A549 (cell line): ENCODE measurements around the gene WNT11. TPM values are rescaled to one million over a fixed set of nuclear protein-coding genes. Genes with fewer than 3 reads are reported as not detected.

Source experiments
- ATAC-seq, 2 experiments: fragments of 200-7000 bp in 1 of 2; fragments of >200 bp in 1 of 2; cut with Nextera tagmentation in 1 of 2; cut with Tn5 transposase in 1 of 2; 3 replicates each; pipeline versions ENCODE4 v1.8.0 to v1.9.1; 2018 to 2020; ENCODE audit warnings: mild to moderate bottlenecking in 1 of 2, moderate library complexity in 1 of 2
- CTCF ChIA-PET: fragments of 300-600 bp; sonication (Branson Sonifier 250); formaldehyde crosslinking; extraction: SDS; loops from one replicate; lab custom pipeline; 2021; ENCODE audit warnings: antibody characterized with exemption, inconsistent platforms; lab: Yijun Ruan, JAX
- POLR2A ChIA-PET: fragments of 350-600 bp; formaldehyde crosslinking; extraction: SDS; loops from one replicate; lab custom pipeline; 2021; ENCODE audit warnings: antibody characterized with exemption, inconsistent platforms; lab: Yijun Ruan, JAX
- DNase-seq, 2 experiments: peaks; one replicate each; pipeline versions ENCODE4 v3.0.0 to v3.0.0-alpha.2; 2011 to 2016; ENCODE audit warnings: low read depth in 1 of 2, low spot score in 1 of 2
- FAIRE-seq: peaks from 2 replicates; lab custom pipeline; 2011; peaks lifted over from hg19 to GRCh38; lab: Jason Lieb, UNC
- H3K27ac ChIP-seq, 2 experiments: fragments of >200 bp; sonication (Bioruptor Twin); formaldehyde crosslinking; 3 replicates each; pipeline ENCODE4 v1.5.1; 2016 to 2017
- H3K4me1 ChIP-seq: fragments of >200 bp; sonication (Bioruptor Twin); formaldehyde crosslinking; 3 replicates; pipeline ENCODE4 v1.6.1; 2016
- H3K4me2 ChIP-seq: fragments of >200 bp; sonication (Bioruptor Twin); formaldehyde crosslinking; 3 replicates; pipeline ENCODE4 v1.6.1; 2016
- H3K4me3 ChIP-seq: fragments of >200 bp; sonication (Bioruptor Twin); formaldehyde crosslinking; 3 replicates; pipeline ENCODE4 v1.5.1; 2016
- H3K9me3 ChIP-seq: fragments of >200 bp; sonication (Bioruptor Twin); formaldehyde crosslinking; 3 replicates; pipeline ENCODE4 v1.6.1; 2016
- CHD2 ChIP-seq: fragments of 150-350 bp; IDR thresholded peaks from 2 replicates; pipeline ENCODE4 v1.6.1; 2014; ENCODE audit warnings: low read length; ENCODE audit not compliant: partially characterized antibody
- CHD4 ChIP-seq: fragments of 200-600 bp; sonication (generic); IDR thresholded peaks from 2 replicates; pipeline ENCODE4 v1.6.1; 2016; ENCODE audit warnings: antibody characterized with exemption, mild to moderate bottlenecking, borderline replicate concordance
- EHF ChIP-seq: fragments of 250-450 bp; sonication (Bioruptor Pico); IDR thresholded peaks from 2 replicates; pipeline ENCODE4 v1.5.0; 2020; ENCODE audit warnings: mild to moderate bottlenecking
- ELK1 ChIP-seq: fragments of 150-350 bp; IDR thresholded peaks from 2 replicates; pipeline ENCODE4 v1.6.1; 2014; ENCODE audit warnings: low read depth, mild to moderate bottlenecking, low read length
- GATA3 ChIP-seq: IDR thresholded peaks from 2 replicates; pipeline ENCODE4 v1.6.1; 2012; ENCODE audit warnings: borderline replicate concordance
- HES2 ChIP-seq: fragments of >200 bp; sonication (Bioruptor Twin); formaldehyde crosslinking; IDR thresholded peaks from 2 replicates; pipeline ENCODE4 v1.6.1; 2016
- HOXB13 ChIP-seq: fragments of 250-450 bp; sonication (Bioruptor Pico); IDR thresholded peaks from 2 replicates; pipeline ENCODE4 v1.5.0; 2020; ENCODE audit warnings: low read depth, mild to moderate bottlenecking, moderate library complexity
- JUN ChIP-seq, 2 experiments: fragments of >200 bp; sonication (Bioruptor Twin); formaldehyde crosslinking; IDR thresholded peaks; 2 replicates in 1 of 2; 3 replicates in 1 of 2; pipeline ENCODE4 v1.6.1; 2016 to 2017
- JUNB ChIP-seq: fragments of >200 bp; sonication (Bioruptor Twin); formaldehyde crosslinking; IDR thresholded peaks from 2 replicates; pipeline ENCODE4 v1.6.1; 2016
- RAD21 ChIP-seq, 2 experiments: fragments of >200 bp in 1 of 2; sonication (Bioruptor Twin) in 1 of 2; formaldehyde crosslinking in 1 of 2; IDR thresholded peaks in 1 of 2; conservative IDR thresholded peaks in 1 of 2; 2 replicates in 1 of 2; 3 replicates in 1 of 2; pipeline ENCODE4 v1.6.1; 2012 to 2018; ENCODE audit warnings: inconsistent platforms in 1 of 2
- REST ChIP-seq: fragments of 200-600 bp; sonication (generic); IDR thresholded peaks from 2 replicates; pipeline ENCODE4 v1.6.1; 2016; ENCODE audit warnings: antibody characterized with exemption, mild to moderate bottlenecking, moderate library complexity
- RFX5 ChIP-seq: fragments of 450-650 bp; IDR thresholded peaks from 2 replicates; pipeline ENCODE4 v1.7.1; 2014; ENCODE audit warnings: antibody characterized with exemption, mild to moderate bottlenecking, moderate library complexity
- TFCP2L1 ChIP-seq: fragments of 250-450 bp; sonication (Bioruptor Pico); IDR thresholded peaks from 2 replicates; pipeline ENCODE4 v1.5.0; 2021; ENCODE audit warnings: mild to moderate bottlenecking
- TP53 ChIP-seq: fragments of 250-450 bp; sonication (Bioruptor Pico); IDR thresholded peaks from 2 replicates; pipeline ENCODE4 v1.5.0; 2021; ENCODE audit warnings: mild to moderate bottlenecking, moderate library complexity
- ZNF302 ChIP-seq: fragments of 250-450 bp; sonication (Bioruptor Pico); IDR thresholded peaks from 2 replicates; pipeline ENCODE4 v1.9.0; 2021; ENCODE audit warnings: inconsistent platforms, mild to moderate bottlenecking, moderate library complexity
- ZSCAN20 ChIP-seq: fragments of 250-450 bp; sonication (Bioruptor Pico); IDR thresholded peaks from 2 replicates; pipeline ENCODE4 v1.8.0; 2022; ENCODE audit warnings: mild to moderate bottlenecking, moderate library complexity
- WGBS: methylation state at CpG from one replicate; pipeline ENCODE4 v1.1.6; 2017; ENCODE audit errors: missing lambda C conversion rate; 5-methylcytosine and 5-hydroxymethylcytosine counted together
- polyA plus RNA-seq, 4 experiments: library from polyadenylated mRNA; depleted of rRNA in 3 of 4; stranded (reverse); fragments of >200 nt; fragmentation: RNase III in 1 of 4; extraction: RNeasy Plus Mini Kit Qiagen cat#74134 plus additional on column Dnase treatment in 1 of 4; gene quantifications; 2 replicates in 3 of 4; 3 replicates in 1 of 4; pipeline ENCODE4 v1.2.3, GENCODE V29; 2011 to 2017

WNT11 gene
- polyA plus RNA-seq, 2 of the 4 experiments (the other 2 are of a cell fraction) = 0.36 to 0.57 TPM

GRCh38 chr11:76164861-76165751 lies 41.2 kb downstream of the WNT11 start:
- H3K4me1 ChIP-seq = no peaks in the 10 kb centered on the region
- ATAC-seq (peak in 1 of 2 experiments; percentile 13; a peak in 1 of 6 replicates), FAIRE-seq (no peak)
- CTCF ChIA-PET = interaction anchor here (0.6 to 1.5 kb wide), 2 partner anchors 13 to 44 kb away, joined by 3 to 9 read pairs; no protein-coding TSS in a partner anchor
- H3K27ac ChIP-seq = no peak overlapping the region
- TF ChIP-seq TFCP2L1 (CRISPR knock-in tag) = no peak
- TF ChIP-seq, all 56 proteins: peak for 0
- 68% methylated on average over 26 of the region's 50 CpGs for WGBS
- POLR2A ChIA-PET = no interaction called here
- DNase-seq = no peak
- Histone ChIP-seq H3K9me3 (no peaks in the 10 kb centered on the region), H3K4me2 (no peak overlapping the region), H3K4me3 (no peak overlapping the region)

- Histone ChIP-seq H3K4me2 (no peak overlapping the region), H3K4me3 (no peak overlapping the region), H3K4me1 (no peaks in the 10 kb centered on the region), H3K9me3 (no peaks in the 10 kb centered on the region), H3K27ac (no peak overlapping the region)
- TF ChIP-seq JUNB (no peak), CHD2 (no peak), GATA3 (no peak), HOXB13 (no peak), HES2 (no peak), TP53 (CRISPR knock-in tag) (no peak), REST (no peak), RFX5 (no peak), RAD21 (conservative IDR thresholded peaks at IDR 0.05 in 1 of 2, IDR thresholded peaks at IDR 0.05 in 1 of 2) (no peak), EHF (CRISPR knock-in tag) (no peak), TFCP2L1 (CRISPR knock-in tag) (no peak), ELK1 (no peak), CHD4 (no peak), ZNF302 (CRISPR knock-in tag) (no peak), ZSCAN20 (CRISPR knock-in tag) (no peak), JUN (IDR thresholded peaks at IDR 0.05) (no peak)
- ATAC-seq (no peak), FAIRE-seq (no peak), DNase-seq (no peak)
- ChIA-PET POLR2A (no interaction called here), CTCF (interaction anchor here (3.0 kb wide), 1 partner anchor 12 kb away, joined by 14 read pairs; no protein-coding TSS in a partner anchor)
- WGBS = 49% methylated on average over 5 of the region's 13 CpGs
These were observed 42.2 kb downstream of the WNT11 start for GRCh38 chr11:76164081-76164480.
